ENCODE data around the gene PARD6A. TPM values are rescaled to one million over a fixed set of nuclear protein-coding genes. Genes with fewer than 3 reads are reported as not detected.
A peak's percentile ranks its signal among the peaks of the same experiment; 100 is the strongest.

Gene PARD6A
- total and polyA plus RNA-seq, 2 donors (not counting 3 experiments of a cell fraction or from before 2014, with no cell fraction given), result 1.3 to 2.9 TPM

DNA sequence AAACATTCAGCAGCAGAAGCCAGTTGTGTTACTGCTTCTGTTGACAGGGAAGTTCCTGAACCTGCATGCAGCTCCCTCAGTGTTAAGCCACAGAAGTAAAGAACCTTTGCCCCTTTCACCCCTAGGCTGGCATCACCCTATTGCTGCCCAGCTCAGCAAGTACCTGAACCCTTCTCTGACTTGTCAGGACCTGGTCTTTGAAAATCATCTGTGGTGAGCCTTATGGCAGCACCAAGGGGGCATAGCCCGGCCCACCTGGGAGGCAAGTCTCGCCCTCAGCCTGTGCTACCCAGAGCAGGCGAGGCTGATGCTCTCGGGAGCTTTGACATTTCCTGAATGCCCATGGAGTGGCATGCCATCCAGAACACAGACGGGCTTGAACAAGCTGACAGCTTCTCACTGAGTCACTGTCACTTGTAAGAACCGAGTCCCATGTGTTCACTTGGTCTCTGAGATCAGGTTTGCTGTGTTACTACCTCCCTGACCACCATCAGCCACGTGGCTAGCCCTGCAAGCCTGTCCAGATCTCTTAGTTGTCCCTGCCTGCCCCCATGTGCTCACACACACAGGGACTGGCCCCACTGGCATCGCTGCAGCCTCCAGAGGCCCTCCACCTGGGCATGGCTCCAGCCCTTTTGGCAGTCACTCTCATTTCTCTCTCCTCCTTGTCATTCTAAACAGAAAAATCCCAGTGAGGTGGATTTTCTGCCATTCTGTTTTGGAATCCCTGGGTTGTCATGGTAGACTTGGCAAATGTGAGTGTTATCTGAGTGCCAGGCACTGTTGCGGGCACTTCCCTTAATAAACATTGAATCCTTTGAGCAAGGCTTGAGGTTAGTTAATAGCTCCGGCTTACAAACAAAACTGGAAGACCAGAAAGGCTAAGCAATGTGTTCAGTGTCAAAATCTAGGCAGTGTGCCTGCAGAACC is 18.7 kb upstream of the PARD6A start:
- Histone ChIP-seq H3K4me2 (ENCODE audit: insufficient read depth, low read length) (no peak overlapping the region), H3K4me1 (ENCODE audit: control insufficient read depth, extremely low read depth, insufficient read depth, low read length) (no peaks in the 10 kb centered on the region), H3K9me3 (replicated peaks; ENCODE audit: control insufficient read depth, insufficient read depth, low read length) (no peaks in the 10 kb centered on the region), H4K20me1 (replicated peaks; ENCODE audit: control insufficient read depth, extremely low read depth, insufficient read depth, low read length) (no peaks in the 10 kb centered on the region), H3K79me2 (ENCODE audit: control insufficient read depth, insufficient read depth, low read length) (no peaks in the 10 kb centered on the region), H3K9me1 (replicated peaks; ENCODE audit: control insufficient read depth, extremely low read depth, insufficient read depth, low read length) (no peaks in the 10 kb centered on the region), H3K36me3 (ENCODE audit: control insufficient read depth in 2 of 2, extremely low read depth in 1 of 2, insufficient read depth in 2 of 2, low read length in 2 of 2) (peaks cover 4 to 6% of the 10 kb centered on the region in 2 experiments), H3K27ac (ENCODE audit: insufficient read depth, low read depth, low read length) (no peak overlapping the region), H2AFZ (ENCODE audit: low read depth, low read length) (no peak overlapping the region), H3K9ac (replicated peaks; ENCODE audit: extremely low read depth, insufficient read depth, low read length) (no peak overlapping the region), H3K27me3 (ENCODE audit: control insufficient read depth in 2 of 2, insufficient read depth in 2 of 2, low read length in 2 of 2) (no peaks in the 10 kb centered on the region), H3K4me3 (replicated peaks in 1 of 3; ENCODE audit: insufficient read depth in 1 of 3, low read depth in 1 of 3, low read length in 3 of 3) (no peak overlapping the region)
- FAIRE-seq, result peak; percentile 24
- TF ChIP-seq, protein P1, sequence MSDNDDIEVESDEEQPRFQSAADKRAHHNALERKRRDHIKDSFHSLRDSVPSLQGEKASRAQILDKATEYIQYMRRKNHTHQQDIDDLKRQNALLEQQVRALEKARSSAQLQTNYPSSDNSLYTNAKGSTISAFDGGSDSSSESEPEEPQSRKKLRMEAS (IDR thresholded peaks at IDR 0.05; ENCODE audit: insufficient read depth, insufficient read length), result peak; percentile 50
- TF ChIP-seq JUN (IDR thresholded peaks at IDR 0.05; ENCODE audit: borderline replicate concordance, insufficient read depth, insufficient read length, low read depth), result no peak
- DNase-seq (ENCODE audit: low read depth, low spot score), result peak; percentile 52
- POLR2A ChIA-PET, result interaction anchor here (0.8 kb wide), 1 partner anchor 95 kb away, joined by 3 read pairs; no protein-coding TSS in a partner anchor
- no TSS peak for BruUV-seq (replicated peaks)
- intact Hi-C loops (cut with micrococcal nuclease), result no loop called here
- CTCF ChIA-PET, result interaction anchor here (5.9 to 7.7 kb wide), 3 partner anchors 79 to 120 kb away, joined by 48 to 166 read pairs (median 141); partner anchors contain the start of gene CTCF
- dilution Hi-C loops (cut with MboI; ENCODE audit: extremely low pct_ligation_motif_present, low sequenced_read_pairs), result no loop called here

- Histone ChIP-seq H4K20me1 (replicated peaks; ENCODE audit: control insufficient read depth, extremely low read depth, insufficient read depth, low read length) (no peaks in the 10 kb centered on the region), H3K79me2 (ENCODE audit: control insufficient read depth, insufficient read depth, low read length) (no peaks in the 10 kb centered on the region), H3K27me3 (ENCODE audit: control insufficient read depth in 2 of 2, insufficient read depth in 2 of 2, low read length in 2 of 2) (peaks cover 9 to 14% of the 10 kb centered on the region in 2 experiments), H3K4me1 (ENCODE audit: control insufficient read depth, extremely low read depth, insufficient read depth, low read length) (no peaks in the 10 kb centered on the region), H3K27ac (ENCODE audit: insufficient read depth, low read depth, low read length) (no peak overlapping the region), H3K9me1 (replicated peaks; ENCODE audit: control insufficient read depth, extremely low read depth, insufficient read depth, low read length) (no peaks in the 10 kb centered on the region), H3K9me3 (replicated peaks; ENCODE audit: control insufficient read depth, insufficient read depth, low read length) (no peaks in the 10 kb centered on the region), H3K36me3 (ENCODE audit: control insufficient read depth in 2 of 2, extremely low read depth in 1 of 2, insufficient read depth in 2 of 2, low read length in 2 of 2) (no peaks in the 10 kb centered on the region), H3K9ac (replicated peaks; ENCODE audit: extremely low read depth, insufficient read depth, low read length) (no peak overlapping the region), H3K4me2 (ENCODE audit: insufficient read depth, low read length) (no peak overlapping the region), H3K4me3 (replicated peaks in 1 of 3; ENCODE audit: insufficient read depth in 1 of 3, low read depth in 1 of 3, low read length in 3 of 3) (no peak overlapping the region), H2AFZ (ENCODE audit: low read depth, low read length) (no peak overlapping the region)
- TF ChIP-seq FOS (IDR thresholded peaks at IDR 0.05; ENCODE audit: borderline replicate concordance, insufficient read depth, low read length) (no peak), POLR2AphosphoS5 (IDR thresholded peaks at IDR 0.05; ENCODE audit: insufficient read depth, low read depth, low read length) (no peak), JUN (IDR thresholded peaks at IDR 0.05; ENCODE audit: borderline replicate concordance, insufficient read depth, insufficient read length, low read depth) (no peak), POLR2A (IDR thresholded peaks at IDR 0.05; ENCODE audit: low read depth, low read length) (no peak), MYC (IDR thresholded peaks at IDR 0.05; ENCODE audit: low read depth, low read length) (no peak)
- TF ChIP-seq, protein P2, sequence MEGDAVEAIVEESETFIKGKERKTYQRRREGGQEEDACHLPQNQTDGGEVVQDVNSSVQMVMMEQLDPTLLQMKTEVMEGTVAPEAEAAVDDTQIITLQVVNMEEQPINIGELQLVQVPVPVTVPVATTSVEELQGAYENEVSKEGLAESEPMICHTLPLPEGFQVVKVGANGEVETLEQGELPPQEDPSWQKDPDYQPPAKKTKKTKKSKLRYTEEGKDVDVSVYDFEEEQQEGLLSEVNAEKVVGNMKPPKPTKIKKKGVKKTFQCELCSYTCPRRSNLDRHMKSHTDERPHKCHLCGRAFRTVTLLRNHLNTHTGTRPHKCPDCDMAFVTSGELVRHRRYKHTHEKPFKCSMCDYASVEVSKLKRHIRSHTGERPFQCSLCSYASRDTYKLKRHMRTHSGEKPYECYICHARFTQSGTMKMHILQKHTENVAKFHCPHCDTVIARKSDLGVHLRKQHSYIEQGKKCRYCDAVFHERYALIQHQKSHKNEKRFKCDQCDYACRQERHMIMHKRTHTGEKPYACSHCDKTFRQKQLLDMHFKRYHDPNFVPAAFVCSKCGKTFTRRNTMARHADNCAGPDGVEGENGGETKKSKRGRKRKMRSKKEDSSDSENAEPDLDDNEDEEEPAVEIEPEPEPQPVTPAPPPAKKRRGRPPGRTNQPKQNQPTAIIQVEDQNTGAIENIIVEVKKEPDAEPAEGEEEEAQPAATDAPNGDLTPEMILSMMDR (IDR thresholded peaks at IDR 0.05; ENCODE audit: extremely low read depth in 1 of 2, insufficient read depth in 1 of 2, low read depth in 1 of 2, low read length in 2 of 2), result no peak
- dilution Hi-C loops (cut with MboI; ENCODE audit: extremely low pct_ligation_motif_present, low sequenced_read_pairs), result no loop called here
- ChIA-PET POLR2A (interaction anchor here (0.7 kb wide), 2 partner anchors 10 to 76 kb away, joined by 3 to 4 read pairs; no protein-coding TSS in a partner anchor), CTCF (interaction anchor here (0.9 to 7.7 kb wide), 14 partner anchors 16 to 150 kb away, joined by 3 to 166 read pairs (median 6); partner anchors contain the start of genes ACD, CTCF, PARD6A and RIPOR1)
- BruUV-seq (replicated peaks), result no TSS peak
- intact Hi-C loops (cut with micrococcal nuclease), result loop anchor here (1.0 kb wide), 3 partner anchors 82 to 123 kb away; partner anchors contain the start of gene CTCF
- DNase-seq (ENCODE audit: low read depth, low spot score) (no peak), FAIRE-seq (peak; percentile 38)
Measured at GRCh38 chr16:67644038-67644437, 16.7 kb upstream of the PARD6A start.
